OCI-LY1 (cell line): ENCODE measurements around the gene CEACAM19.

ENCODE experiments used
- EZH2 ChIP-seq: fragments of 200-600 bp; sonication (generic), shearing (Covaris generic); IDR thresholded peaks from 2 replicates; pipeline ENCODE4 v1.8.0; 2017; ENCODE audit warnings: borderline replicate concordance, mixed run types, mild to moderate bottlenecking, antibody characterized with exemption, low read length, moderate library complexity, mixed read lengths
- TF ChIP-seq, protein P1 (sequence below): fragments of 200-600 bp; sonication (generic), shearing (Covaris generic); IDR thresholded peaks from 2 replicates; pipeline ENCODE4 v1.5.1; 2017; ENCODE audit warnings: mild to moderate bottlenecking, antibody characterized with exemption, low read length, moderate library complexity, mixed read lengths

DNA sequence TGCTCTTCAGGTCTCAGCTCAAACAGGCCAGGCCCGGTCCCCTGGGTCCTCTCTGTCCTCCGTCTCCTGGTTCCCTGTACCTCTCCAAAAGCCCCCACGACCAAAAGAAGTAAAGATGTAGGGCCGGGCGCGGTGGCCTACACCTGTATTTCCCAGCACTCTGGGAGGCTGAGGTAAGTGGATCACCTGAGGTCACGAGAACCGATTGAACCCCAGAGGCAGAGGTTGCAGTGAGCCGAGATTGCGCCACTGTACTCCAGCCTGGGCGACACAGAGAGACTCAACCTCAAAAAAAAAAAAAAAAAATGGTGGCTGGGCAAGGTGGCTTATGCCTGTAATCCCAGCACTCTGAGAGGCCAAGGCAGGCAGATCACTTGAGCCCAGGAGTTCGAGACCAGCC is 55.2 kb downstream of the CEACAM19 start:
- TF ChIP-seq, protein P1, sequence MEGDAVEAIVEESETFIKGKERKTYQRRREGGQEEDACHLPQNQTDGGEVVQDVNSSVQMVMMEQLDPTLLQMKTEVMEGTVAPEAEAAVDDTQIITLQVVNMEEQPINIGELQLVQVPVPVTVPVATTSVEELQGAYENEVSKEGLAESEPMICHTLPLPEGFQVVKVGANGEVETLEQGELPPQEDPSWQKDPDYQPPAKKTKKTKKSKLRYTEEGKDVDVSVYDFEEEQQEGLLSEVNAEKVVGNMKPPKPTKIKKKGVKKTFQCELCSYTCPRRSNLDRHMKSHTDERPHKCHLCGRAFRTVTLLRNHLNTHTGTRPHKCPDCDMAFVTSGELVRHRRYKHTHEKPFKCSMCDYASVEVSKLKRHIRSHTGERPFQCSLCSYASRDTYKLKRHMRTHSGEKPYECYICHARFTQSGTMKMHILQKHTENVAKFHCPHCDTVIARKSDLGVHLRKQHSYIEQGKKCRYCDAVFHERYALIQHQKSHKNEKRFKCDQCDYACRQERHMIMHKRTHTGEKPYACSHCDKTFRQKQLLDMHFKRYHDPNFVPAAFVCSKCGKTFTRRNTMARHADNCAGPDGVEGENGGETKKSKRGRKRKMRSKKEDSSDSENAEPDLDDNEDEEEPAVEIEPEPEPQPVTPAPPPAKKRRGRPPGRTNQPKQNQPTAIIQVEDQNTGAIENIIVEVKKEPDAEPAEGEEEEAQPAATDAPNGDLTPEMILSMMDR: no peak
- no peak for TF ChIP-seq EZH2
